Measurements from ENCODE around the gene SLC39A9.

GRCh38 chr14:69392481-69392880 lies 6.0 kb upstream of the SLC39A9 start:
- TF ChIP-seq CTCF (IDR thresholded peaks at IDR 0.05): no peak
- no peak for TF ChIP-seq POLR2AphosphoS5 (IDR thresholded peaks at IDR 0.05)

All from gastroesophageal sphincter (tissue), 3 donors.